Lower lobe of right lung (tissue), 2 donors: ENCODE data around the gene PGM2L1. TPM values are rescaled to one million over a fixed set of nuclear protein-coding genes. Genes with fewer than 3 reads are reported as not detected.
A peak's percentile ranks its signal among the peaks of the same experiment; 100 is the strongest.

ENCODE experiments used
- ATAC-seq, 2 donors: fragments of 200-7000 bp; cut with Tn5 transposase; one replicate each; pipeline ENCODE4 v1.9.1; 2020 to 2022; ENCODE audit warnings: mild to moderate bottlenecking in 2 of 2, moderate library complexity in 2 of 2
- DNase-seq: peaks from one replicate; pipeline ENCODE4 v3.0.0-alpha.2; 2020
- H3K27ac ChIP-seq: fragments of 200-600 bp; one replicate; pipeline ENCODE4 v1.8.0; 2022
- H3K27me3 ChIP-seq: fragments of 200-600 bp; one replicate; pipeline ENCODE4 v1.8.0; 2022; ENCODE audit warnings: low read depth
- H3K36me3 ChIP-seq: fragments of 200-600 bp; one replicate; pipeline ENCODE4 v1.8.0; 2022; ENCODE audit warnings: mild to moderate bottlenecking
- H3K4me1 ChIP-seq: fragments of 200-600 bp; one replicate; pipeline ENCODE4 v1.8.0; 2022
- H3K4me3 ChIP-seq: fragments of 200-600 bp; one replicate; pipeline ENCODE4 v1.8.0; 2022; ENCODE audit warnings: mild to moderate bottlenecking
- H3K9me3 ChIP-seq: fragments of 200-600 bp; one replicate; pipeline ENCODE4 v1.8.0; 2022
- CTCF ChIP-seq: fragments of 200-600 bp; IDR thresholded peaks from one replicate; pipeline ENCODE4 v1.8.0; 2022; ENCODE audit warnings: antibody characterized with exemption, mild to moderate bottlenecking
- intact Hi-C: fragments of 100-400 bp; cut with DNase I; formaldehyde crosslinking; loops from one replicate; pipeline ENCODE4 v1.11.0; 2022
- total RNA-seq: library from RNA; stranded (reverse); fragmentation: NEBNext Ultra II Directional; extraction: Animal tissue kit (Norgen Biotek cat#: 25700); gene quantifications from one replicate; pipeline ENCODE4 v1.2.1, GENCODE V29; 2021
- donor health status: DM: no; HTN: yes; CAD: no; lungs with severe emphysema.

The PGM2L1 gene
- total RNA-seq, 1 donor from 2014 or later: 5.2 TPM

GRCh38 chr11:74429205-74429604 is 31.0 kb upstream of the PGM2L1 start:
- H3K36me3 ChIP-seq: no peaks in the 10 kb centered on the region
- H3K27ac ChIP-seq: no peak overlapping the region
- H3K4me1 ChIP-seq: no peaks in the 10 kb centered on the region
- no peak overlapping the region for H3K4me3 ChIP-seq
- ATAC-seq (no peak), DNase-seq (no peak)
- H3K9me3 ChIP-seq: peaks cover 7% of the 10 kb centered on the region
- intact Hi-C loops: no loop called here
- no peak for TF ChIP-seq CTCF
- no peaks in the 10 kb centered on the region for H3K27me3 ChIP-seq

- intact Hi-C loops: no loop called here
- DNase-seq: no peak
- H3K9me3 ChIP-seq: peaks cover 7% of the 10 kb centered on the region
- no peaks in the 10 kb centered on the region for H3K36me3 ChIP-seq
- no peak for TF ChIP-seq CTCF
- no peak overlapping the region for H3K27ac ChIP-seq
- no peak overlapping the region for H3K4me3 ChIP-seq
- H3K4me1 ChIP-seq: no peaks in the 10 kb centered on the region
- ATAC-seq: no peak
- no peaks in the 10 kb centered on the region for H3K27me3 ChIP-seq
Measured at GRCh38 chr11:74427384-74427886, 29.2 kb upstream of the PGM2L1 start.

GRCh38 chr11:74425100-74425499 is 26.9 kb upstream of the PGM2L1 start:
- ATAC-seq: no peak
- no peaks in the 10 kb centered on the region for H3K4me1 ChIP-seq
- H3K4me3 ChIP-seq: no peak overlapping the region
- DNase-seq: no peak
- no peak overlapping the region for H3K27ac ChIP-seq
- no peak for TF ChIP-seq CTCF
- no peaks in the 10 kb centered on the region for H3K36me3 ChIP-seq
- intact Hi-C loops: no loop called here
- H3K9me3 ChIP-seq: peaks cover 7% of the 10 kb centered on the region
- H3K27me3 ChIP-seq: no peaks in the 10 kb centered on the region

- H3K36me3 ChIP-seq: no peaks in the 10 kb centered on the region
- no peak for DNase-seq
- peak in 1 of 2 donors; percentile 43 for ATAC-seq
- no peak overlapping the region for H3K27ac ChIP-seq
- H3K27me3 ChIP-seq: no peaks in the 10 kb centered on the region
- H3K4me3 ChIP-seq: no peak overlapping the region
- H3K4me1 ChIP-seq: peaks cover 10% of the 10 kb centered on the region
- no peaks in the 10 kb centered on the region for H3K9me3 ChIP-seq
- TF ChIP-seq CTCF: no peak
- intact Hi-C loops: no loop called here
Measured at GRCh38 chr11:74418509-74418895, 20.3 kb upstream of the PGM2L1 start.

GRCh38 chr11:74417860-74418508 is 19.8 kb upstream of the PGM2L1 start:
- Histone ChIP-seq H3K27me3 (no peaks in the 10 kb centered on the region), H3K36me3 (no peaks in the 10 kb centered on the region), H3K27ac (peak overlapping the region; percentile 42), H3K4me3 (no peak overlapping the region), H3K4me1 (peaks cover 10% of the 10 kb centered on the region), H3K9me3 (no peaks in the 10 kb centered on the region)
- TF ChIP-seq CTCF: no peak
- intact Hi-C loops: no loop called here
- no peak for DNase-seq
- peak; percentile 50 to 70 for ATAC-seq
